HG02852 (cell line): ENCODE measurements around the gene CAV3.
"Not testable (repeated sequence)": the region's sequence is repeated elsewhere in the genome, so short reads cannot be mapped to it uniquely, and the experiment has no call there.

ENCODE experiments used
- ATAC-seq: cut with Tn5 transposase; IDR thresholded peaks from one replicate; pipeline ENCODE4 v1.9.1; 2021; ENCODE audit warnings: mild to moderate bottlenecking, moderate library complexity; ENCODE audit not compliant: unreplicated experiment

CAV3 gene

GRCh38 chr3:8733332-8734094, at the start of gene CAV3:
Gene CAV3, plus strand, starts transcription at chr3:8733802. Its CDS starts 75 bp downstream, at chr3:8733877.
- ATAC-seq: no peak

DNA sequence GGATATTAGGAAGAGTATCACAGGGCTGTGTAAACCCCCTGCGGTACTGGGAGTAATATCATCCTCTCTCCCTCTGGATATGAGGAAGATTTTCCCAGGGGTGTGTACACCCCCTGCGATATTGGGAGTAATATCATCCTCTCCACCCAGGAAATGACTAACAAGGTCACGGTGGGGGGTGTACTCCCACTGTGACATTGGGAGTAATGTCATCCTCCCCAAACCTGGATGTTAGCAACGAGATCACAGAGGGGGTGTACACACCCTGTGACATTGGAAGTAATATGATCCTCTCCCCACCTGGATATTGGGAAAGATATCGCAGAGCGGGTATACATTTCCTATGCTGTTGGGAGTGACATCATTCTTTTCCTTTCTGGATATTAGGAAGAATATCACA, 48.6 kb upstream of the CAV3 start:
- not testable (repeated sequence) for ATAC-seq

DNA sequence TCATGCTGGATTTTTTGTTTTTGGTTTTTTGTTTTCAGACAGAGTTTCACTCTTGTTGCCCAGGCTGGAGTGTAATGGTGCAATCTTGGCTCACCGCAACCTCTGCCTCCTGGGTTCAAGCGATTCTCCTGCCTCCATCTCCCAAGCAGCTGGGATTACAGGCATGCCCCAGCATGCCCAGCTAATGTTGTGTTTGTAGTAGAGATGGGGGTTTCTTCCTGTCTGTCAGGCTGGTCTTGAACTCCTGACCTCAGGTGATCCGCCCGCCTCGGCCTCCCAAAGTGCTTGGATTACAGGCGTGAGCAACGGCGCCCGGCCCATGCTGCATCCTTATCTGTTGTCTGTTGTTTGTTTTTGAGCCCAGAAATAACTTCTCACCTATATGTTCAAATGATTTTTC, 42.3 kb upstream of the CAV3 start:
- ATAC-seq: not testable (repeated sequence)

DNA sequence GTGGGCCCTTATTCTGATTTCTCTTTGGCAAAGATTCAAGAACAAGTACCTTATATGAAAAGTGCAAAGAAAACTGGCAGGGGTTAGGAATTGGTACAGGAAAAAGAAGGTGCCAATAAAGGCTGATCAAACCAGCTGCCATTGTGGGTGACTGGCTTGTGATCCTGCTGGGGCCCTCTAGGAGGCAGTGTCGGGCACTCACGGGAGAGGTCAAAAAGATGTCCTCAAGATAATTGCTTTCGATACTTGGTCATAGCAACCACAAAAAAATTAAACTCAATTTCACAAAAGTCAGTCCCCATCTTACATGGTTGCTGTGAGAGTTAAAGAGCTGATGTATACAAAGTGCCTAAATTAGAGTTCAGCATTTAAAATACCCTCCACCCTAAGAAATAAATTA, 31.0 kb upstream of the CAV3 start:
- ATAC-seq: no peak

DNA sequence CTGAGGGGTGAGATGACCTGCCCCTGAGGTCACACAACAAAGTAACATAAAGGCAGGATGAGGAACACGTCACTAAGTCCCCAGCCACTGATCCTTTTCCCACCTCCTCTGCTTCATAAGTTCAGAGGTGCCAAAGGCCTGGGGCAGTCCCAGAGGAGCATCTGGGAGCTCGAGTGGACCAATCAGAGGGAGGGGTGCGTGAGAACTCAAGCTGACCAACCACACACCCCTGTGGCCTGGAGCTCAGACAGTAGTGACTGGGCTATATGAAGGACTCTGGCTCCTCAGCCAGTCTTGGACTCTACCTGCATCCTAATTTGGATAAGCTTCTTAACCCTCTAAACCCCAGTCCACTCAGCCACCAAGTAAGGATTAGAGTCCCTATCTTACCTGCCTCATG, 28.0 kb upstream of the CAV3 start:
- no peak for ATAC-seq

- no peak for ATAC-seq
Measured at GRCh38 chr3:8709287-8709686, 24.3 kb upstream of the CAV3 start.

DNA sequence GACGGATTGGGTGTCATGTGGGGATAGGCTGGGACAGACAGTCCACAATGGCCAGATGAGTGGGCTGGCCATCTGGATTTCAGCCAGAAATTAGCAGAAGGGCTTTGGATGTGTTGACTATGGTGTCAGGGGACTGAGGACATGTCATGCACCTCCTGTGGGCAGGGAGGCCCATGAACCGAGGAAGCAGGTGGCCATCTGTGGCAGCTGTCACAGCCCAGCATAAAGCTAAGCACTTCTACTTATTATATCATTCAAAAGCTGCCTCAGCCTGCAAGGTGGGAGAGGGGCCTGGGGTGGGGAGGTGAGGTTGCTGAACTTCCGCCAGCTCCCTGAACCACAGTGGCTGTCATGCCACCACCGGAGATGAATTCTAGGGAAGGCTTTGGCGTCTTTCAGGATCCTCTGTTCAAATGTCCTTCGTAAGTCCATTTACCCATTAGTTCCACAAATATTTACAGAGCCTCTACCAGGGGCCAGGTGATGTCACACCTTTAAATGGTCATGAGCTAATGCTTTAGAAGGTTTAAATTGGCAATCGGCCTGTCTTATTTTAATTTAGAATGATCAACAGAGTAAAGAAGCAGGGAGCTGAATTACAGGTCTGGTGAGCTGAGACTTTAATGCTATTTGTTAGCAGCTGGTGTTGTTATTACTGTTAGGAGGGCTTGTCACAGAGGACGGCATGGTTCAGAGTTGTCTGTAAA, 23.6 kb upstream of the CAV3 start:
- ATAC-seq: no peak

GRCh38 chr3:8712045-8712907, 21.3 kb upstream of the CAV3 start:
- ATAC-seq: no peak

- ATAC-seq: no peak
Measured at GRCh38 chr3:8712908-8713255, 20.7 kb upstream of the CAV3 start.

GRCh38 chr3:8713901-8714759, 19.5 kb upstream of the CAV3 start:
- ATAC-seq: no peak

GRCh38 chr3:8715757-8716156, 17.8 kb upstream of the CAV3 start:
- not testable (repeated sequence) for ATAC-seq

- no peak for ATAC-seq
Measured at GRCh38 chr3:8722808-8723207, 10.8 kb upstream of the CAV3 start.

GRCh38 chr3:8723612-8724011, 10.0 kb upstream of the CAV3 start:
- ATAC-seq: no peak

GRCh38 chr3:8724108-8724752, 9.4 kb upstream of the CAV3 start:
- no peak for ATAC-seq

DNA sequence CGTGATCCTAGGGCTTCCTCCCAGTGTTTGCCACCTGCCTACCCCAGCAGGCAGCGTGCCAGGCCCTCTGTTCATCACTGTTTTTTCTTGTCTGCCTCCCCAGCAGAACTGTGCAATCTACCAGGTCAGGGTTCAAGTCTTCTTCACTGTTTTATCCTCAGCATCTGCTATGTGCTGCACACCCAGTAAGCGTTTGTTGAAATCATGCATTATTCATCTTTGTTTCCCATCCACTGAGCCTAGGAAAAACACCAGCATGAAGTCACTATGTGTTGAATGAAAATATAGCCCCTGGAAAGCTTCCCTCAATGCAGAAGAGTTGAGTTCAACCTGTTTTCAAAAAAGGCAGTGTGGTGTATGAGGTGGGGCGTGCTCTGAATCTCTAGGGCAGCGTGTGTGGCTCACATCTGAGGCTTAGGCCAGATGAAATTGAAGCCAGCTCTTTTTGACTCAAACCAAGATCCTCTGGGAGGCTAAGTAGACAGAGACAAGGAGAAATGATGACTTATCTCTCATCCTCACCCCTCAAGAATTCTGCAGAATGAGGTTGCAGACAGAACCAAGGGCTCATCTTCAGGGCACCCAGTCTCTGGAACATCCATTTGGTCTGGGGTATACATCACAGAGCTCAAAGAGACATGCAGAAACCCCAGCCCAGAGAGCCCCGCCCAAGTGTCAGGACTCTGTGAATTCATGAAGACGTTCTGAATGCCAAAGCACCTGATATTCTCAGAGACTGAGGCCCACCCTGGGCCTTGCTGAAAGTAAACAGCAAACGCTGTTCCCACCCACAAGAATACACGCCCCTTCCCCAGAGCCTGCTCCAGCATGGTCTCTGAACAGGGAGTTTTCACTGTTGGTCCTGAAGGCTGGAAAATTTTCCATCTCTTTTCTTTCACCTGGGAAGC, 5.7 kb upstream of the CAV3 start:
- no peak for ATAC-seq

DNA sequence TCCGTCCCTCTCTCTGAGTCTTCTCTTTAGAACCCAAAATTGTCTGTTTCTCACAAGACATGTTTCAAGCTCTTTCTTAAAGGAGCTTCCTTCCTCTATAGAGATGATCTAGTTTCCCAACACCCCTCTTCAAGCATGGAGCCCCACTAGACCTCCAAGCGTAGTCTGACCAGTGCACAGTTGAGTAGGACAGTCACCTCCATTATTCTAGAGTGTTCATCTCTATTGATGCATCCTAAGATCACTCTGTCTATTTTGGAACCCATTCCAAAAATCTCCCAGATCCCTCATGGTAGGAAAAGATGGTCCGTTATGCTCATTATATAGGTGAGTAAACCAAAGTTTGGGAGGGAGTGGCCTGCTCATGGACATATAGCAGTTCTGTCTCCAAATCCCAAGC, 4.1 kb upstream of the CAV3 start:
- no peak for ATAC-seq

DNA sequence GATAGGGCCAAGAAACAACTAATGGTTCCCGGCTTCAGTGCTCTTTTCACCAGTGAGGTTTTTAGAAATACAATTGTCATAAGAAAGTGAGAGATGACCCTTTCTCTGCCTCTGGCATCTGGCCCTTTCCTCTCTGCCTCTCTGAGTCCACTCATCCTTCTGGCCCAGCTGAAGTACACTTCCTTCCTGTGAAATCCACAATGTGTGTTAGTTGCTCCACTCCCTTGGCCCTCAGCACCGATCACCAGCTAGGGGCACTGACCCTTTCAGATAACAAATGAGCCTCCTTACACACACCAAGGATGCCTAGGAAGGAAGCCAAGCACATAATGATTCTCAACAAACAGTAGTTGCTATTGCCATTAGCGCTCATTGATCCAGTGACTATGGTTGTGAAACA, 2.9 kb upstream of the CAV3 start:
- ATAC-seq: no peak

DNA sequence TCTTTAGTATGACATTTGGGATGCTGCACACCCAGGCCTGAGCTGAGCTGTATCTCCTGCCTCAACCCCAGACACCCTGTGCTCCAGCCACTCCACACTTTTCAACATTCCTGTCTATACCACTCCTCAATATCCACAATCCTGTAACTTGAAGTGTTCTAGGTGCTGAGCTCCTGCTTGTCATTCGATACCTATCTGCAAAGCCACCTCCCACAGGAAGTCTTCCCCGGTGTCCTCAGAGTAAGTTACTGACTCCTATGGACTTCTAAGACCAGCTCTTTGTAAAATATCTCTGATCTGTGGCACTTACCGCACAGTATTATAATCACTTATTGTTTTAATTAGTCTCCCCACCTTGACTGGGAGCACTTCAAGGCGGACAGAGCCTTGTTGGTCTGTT, 1.2 kb upstream of the CAV3 start:
- no peak for ATAC-seq
